Type B pancreatic cell (in vitro differentiated cells): Measurements from ENCODE around the gene ATG9B. TPM values are rescaled to one million over a fixed set of nuclear protein-coding genes. Genes with fewer than 3 reads are reported as not detected.

Experiments
- DNase-seq: peaks from one replicate; pipeline ENCODE4 v3.0.0; 2021; ENCODE audit warnings: mixed read lengths; ENCODE audit not compliant: unreplicated experiment; ENCODE audit errors: extremely low spot score
- H3K27ac Mint-ChIP-seq: 2 replicates; pipeline ENCODE4 v1.8.0; 2021; ENCODE audit warnings: mild to moderate bottlenecking, mixed read lengths
- H3K27me3 Mint-ChIP-seq: 2 replicates; pipeline ENCODE4 v1.8.0; 2021; ENCODE audit warnings: mixed read lengths
- H3K36me3 Mint-ChIP-seq: 2 replicates; pipeline ENCODE4 v1.8.0; 2021; ENCODE audit warnings: mixed read lengths
- H3K4me1 Mint-ChIP-seq: one replicate; pipeline ENCODE4 v1.8.0; 2021; ENCODE audit warnings: mixed read lengths; ENCODE audit not compliant: unreplicated experiment
- H3K4me3 Mint-ChIP-seq: 2 replicates; pipeline ENCODE4 v1.8.0; 2021; ENCODE audit warnings: mild to moderate bottlenecking, mixed read lengths
- H3K9me3 Mint-ChIP-seq: 2 replicates; pipeline ENCODE4 v1.8.0; 2021; ENCODE audit warnings: mixed read lengths
- total RNA-seq: library from RNA; stranded (reverse); gene quantifications from 2 replicates; pipeline ENCODE4 v1.2.1, GENCODE V29; 2021; ENCODE audit warnings: low replicate concordance
- TF ChIP-seq, protein P1 (sequence below): fragments of 200-600 bp; sonication (generic); conservative IDR thresholded peaks from 2 replicates; pipeline ENCODE4 v1.5.0; 2021; ENCODE audit warnings: antibody characterized with exemption, mild to moderate bottlenecking

Gene ATG9B
- total RNA-seq, 1 donor from 2014 or later, result 33.8 TPM

DNA sequence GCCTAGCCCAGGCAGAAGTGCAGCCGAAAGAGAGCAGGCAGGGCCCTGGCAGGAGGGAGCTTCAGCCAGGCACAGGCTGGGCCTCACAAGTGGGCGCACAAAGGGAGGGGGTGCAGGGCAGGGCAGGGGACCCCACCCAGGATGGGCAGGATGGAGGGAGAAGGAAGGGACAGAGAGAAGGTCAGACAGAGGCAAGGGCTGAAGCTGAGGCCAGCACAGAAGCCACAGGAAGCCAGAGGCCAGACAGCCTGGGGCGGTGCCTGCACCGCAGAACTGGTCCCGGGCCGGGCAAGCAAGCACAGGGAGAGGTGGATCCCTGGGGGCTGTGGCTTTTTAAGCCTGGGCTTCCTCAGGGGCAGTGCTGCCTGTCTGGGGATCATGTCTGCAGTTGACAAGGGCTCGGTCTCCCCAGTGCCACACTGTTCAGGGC lies 16.8 kb downstream of the ATG9B start:
- Mint-ChIP-seq H3K27ac (no peak overlapping the region), H3K27me3 (peaks cover 32% of the 10 kb centered on the region), H3K4me1 (peaks cover 28% of the 10 kb centered on the region), H3K9me3 (no peaks in the 10 kb centered on the region), H3K4me3 (no peak overlapping the region), H3K36me3 (no peaks in the 10 kb centered on the region)
- DNase-seq, result no peak
- TF ChIP-seq, protein P1, sequence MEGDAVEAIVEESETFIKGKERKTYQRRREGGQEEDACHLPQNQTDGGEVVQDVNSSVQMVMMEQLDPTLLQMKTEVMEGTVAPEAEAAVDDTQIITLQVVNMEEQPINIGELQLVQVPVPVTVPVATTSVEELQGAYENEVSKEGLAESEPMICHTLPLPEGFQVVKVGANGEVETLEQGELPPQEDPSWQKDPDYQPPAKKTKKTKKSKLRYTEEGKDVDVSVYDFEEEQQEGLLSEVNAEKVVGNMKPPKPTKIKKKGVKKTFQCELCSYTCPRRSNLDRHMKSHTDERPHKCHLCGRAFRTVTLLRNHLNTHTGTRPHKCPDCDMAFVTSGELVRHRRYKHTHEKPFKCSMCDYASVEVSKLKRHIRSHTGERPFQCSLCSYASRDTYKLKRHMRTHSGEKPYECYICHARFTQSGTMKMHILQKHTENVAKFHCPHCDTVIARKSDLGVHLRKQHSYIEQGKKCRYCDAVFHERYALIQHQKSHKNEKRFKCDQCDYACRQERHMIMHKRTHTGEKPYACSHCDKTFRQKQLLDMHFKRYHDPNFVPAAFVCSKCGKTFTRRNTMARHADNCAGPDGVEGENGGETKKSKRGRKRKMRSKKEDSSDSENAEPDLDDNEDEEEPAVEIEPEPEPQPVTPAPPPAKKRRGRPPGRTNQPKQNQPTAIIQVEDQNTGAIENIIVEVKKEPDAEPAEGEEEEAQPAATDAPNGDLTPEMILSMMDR, result no peak

DNA sequence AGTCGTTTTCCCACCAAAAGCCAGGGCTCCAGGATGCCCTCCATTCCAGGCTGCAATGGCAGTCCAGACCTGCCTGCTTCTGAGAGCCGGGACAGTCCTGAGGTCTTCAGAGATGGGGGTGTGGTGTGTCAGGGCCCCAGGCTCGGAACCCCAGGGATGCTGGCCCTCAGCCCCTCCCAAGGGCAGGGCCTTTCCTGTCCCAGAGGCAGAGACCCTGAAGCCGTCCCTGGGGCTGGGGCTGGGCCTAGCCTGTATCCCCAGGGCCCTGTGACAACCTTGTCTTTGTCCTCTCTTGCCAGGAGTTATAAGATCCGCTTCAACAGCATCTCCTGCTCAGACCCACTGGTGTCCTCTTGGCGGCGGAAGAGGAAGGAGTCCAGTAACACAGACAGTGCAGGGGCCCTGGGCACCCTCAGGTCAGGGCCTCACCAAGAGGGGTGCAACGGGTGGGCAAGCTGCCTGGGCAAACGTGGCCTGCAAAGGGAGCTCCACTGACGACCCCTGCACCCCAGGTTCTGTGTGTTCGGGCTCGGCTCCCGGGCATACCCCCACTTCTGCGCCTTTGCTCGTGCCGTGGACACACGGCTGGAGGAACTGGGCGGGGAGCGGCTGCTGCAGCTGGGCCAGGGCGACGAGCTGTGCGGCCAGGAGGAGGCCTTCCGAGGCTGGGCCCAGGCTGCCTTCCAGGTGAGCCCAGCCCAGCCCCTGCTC lies 17.5 kb downstream of the ATG9B start:
- no peak overlapping the region for H3K27ac Mint-ChIP-seq
- no peaks in the 10 kb centered on the region for H3K9me3 Mint-ChIP-seq
- TF ChIP-seq, protein P1, result no peak
- H3K27me3 Mint-ChIP-seq, result peaks cover 24% of the 10 kb centered on the region
- no peak for DNase-seq
- H3K4me1 Mint-ChIP-seq, result peaks cover 20% of the 10 kb centered on the region
- no peak overlapping the region for H3K4me3 Mint-ChIP-seq
- no peaks in the 10 kb centered on the region for H3K36me3 Mint-ChIP-seq

DNA sequence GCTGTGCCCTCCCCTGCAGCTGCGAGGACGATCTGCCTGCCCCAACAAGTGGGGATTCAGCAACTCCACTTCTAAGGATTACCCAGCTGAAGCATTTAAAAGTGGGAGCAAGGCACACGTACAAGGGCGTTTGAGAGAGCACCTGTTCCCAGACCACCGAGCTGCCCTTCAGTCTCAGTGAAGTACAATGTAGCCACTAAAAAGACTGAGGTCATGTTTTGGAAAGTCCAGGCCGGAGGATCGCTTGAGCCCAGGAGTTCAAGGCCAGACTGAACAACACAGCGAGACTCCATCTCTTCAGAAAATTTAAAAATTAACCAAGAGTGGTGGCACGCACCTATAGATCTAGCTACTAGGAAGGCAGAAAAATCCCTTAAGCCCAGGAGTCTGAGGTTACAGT lies 18.7 kb downstream of the ATG9B start:
- H3K4me3 Mint-ChIP-seq, result no peak overlapping the region

DNA sequence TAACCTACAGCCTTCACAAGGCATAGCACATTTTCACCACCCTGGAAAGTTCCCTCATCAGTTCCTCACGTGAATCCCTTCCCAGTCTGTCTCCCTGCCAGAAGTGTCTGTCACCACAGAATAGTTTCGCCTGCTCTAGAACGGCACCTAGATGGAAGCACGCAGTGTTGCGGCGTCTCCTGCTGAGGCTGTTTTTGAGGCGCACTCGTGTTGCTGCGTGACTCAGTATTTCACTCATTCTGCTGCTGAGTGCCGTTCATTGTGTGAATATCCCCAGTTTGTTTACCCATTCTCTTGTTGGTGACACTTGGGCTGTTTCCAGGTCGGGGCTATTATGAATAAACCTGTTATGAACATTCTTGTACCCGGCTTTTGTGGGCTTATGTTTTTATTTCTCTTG lies 20.7 kb downstream of the ATG9B start:
- Mint-ChIP-seq H3K4me3 (no peak overlapping the region), H3K4me1 (peaks cover 8% of the 10 kb centered on the region), H3K36me3 (no peaks in the 10 kb centered on the region), H3K27ac (no peak overlapping the region), H3K9me3 (no peaks in the 10 kb centered on the region), H3K27me3 (peaks cover 18% of the 10 kb centered on the region)
- TF ChIP-seq, protein P1, result no peak
- no peak for DNase-seq

More for the DNA sequence above, 18.7 kb downstream of the ATG9B start:
- TF ChIP-seq, protein P1, result no peak
- Mint-ChIP-seq H3K36me3 (no peaks in the 10 kb centered on the region), H3K27ac (no peak overlapping the region), H3K27me3 (peaks cover 18% of the 10 kb centered on the region), H3K4me1 (peaks cover 13% of the 10 kb centered on the region), H3K9me3 (no peaks in the 10 kb centered on the region)
- DNase-seq, result no peak

DNA sequence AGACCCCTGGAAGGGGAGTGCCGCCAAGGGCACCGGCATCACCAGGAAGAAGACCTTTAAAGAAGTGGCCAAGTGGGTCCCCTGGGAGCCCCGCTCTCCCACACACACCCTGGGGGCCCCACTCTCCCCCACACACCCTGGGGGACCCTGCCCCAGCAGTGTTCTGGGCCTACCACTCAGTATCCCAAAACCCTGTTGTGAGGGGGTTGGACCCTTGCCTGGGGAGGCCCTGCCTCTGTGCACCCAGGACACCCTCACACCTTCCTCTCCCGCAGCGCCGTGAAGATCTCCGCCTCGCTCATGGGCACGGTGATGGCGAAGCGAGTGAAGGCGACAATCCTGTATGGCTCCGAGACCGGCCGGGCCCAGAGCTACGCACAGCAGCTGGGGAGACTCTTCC lies 22.7 kb downstream of the ATG9B start:
- Mint-ChIP-seq H3K27ac (no peak overlapping the region), H3K4me1 (peaks cover 4% of the 10 kb centered on the region), H3K9me3 (no peaks in the 10 kb centered on the region), H3K27me3 (peaks cover 11% of the 10 kb centered on the region), H3K36me3 (no peaks in the 10 kb centered on the region), H3K4me3 (no peak overlapping the region)
- no peak for DNase-seq
- TF ChIP-seq, protein P1, result no peak
